HEK293 (cell line): Measurements from ENCODE around the gene TBX6.

ENCODE experiments used
- CTCF ChIA-PET: fragments of 350-600 bp; formaldehyde crosslinking; extraction: SDS; loops from one replicate; lab custom pipeline; 2021; ENCODE audit warnings: antibody characterized with exemption; lab: Yijun Ruan, JAX
- POLR2A ChIA-PET: fragments of 300-600 bp; formaldehyde crosslinking; extraction: SDS; loops from one replicate; lab custom pipeline; 2020; ENCODE audit warnings: antibody characterized with exemption, inconsistent platforms; lab: Yijun Ruan, JAX
- H3K27ac ChIP-seq: fragments of 200-500 bp; sonication (Bioruptor generic); 2 replicates; pipeline ENCODE4 v1.5.1; 2014; ENCODE audit warnings: low read depth, low read length, control low read depth, inconsistent platforms; ENCODE audit errors: extremely low read depth
- H3K36me3 ChIP-seq, 2 experiments: fragments of 200-500 bp in 1 of 2; sonication (Bioruptor generic) in 1 of 2; 1 replicate in 1 of 2; 2 replicates in 1 of 2; pipeline ENCODE4 v1.5.1; 2014 to 2017; ENCODE audit warnings: inconsistent platforms in 2 of 2, low read length in 2 of 2; ENCODE audit not compliant: control insufficient read depth in 2 of 2, insufficient read depth in 1 of 2
- H3K4me1 ChIP-seq: fragments of 200-500 bp; sonication (Bioruptor generic); 2 replicates; pipeline ENCODE4 v1.5.1; 2014; ENCODE audit warnings: mild to moderate bottlenecking, low read length, inconsistent platforms; ENCODE audit not compliant: control insufficient read depth, insufficient read depth
- H3K4me3 ChIP-seq: 2 replicates; pipeline ENCODE4 v1.5.1; 2011; ENCODE audit warnings: low read depth, mild to moderate bottlenecking, control low read depth, low read length, moderate library complexity
- H3K9me3 ChIP-seq: fragments of 200-500 bp; sonication (Bioruptor generic); 2 replicates; pipeline ENCODE4 v1.5.1; 2014; ENCODE audit warnings: low read depth, low read length, inconsistent platforms; ENCODE audit not compliant: control insufficient read depth, insufficient read depth
- GFI1B ChIP-seq: fragments of 450-650 bp; formaldehyde crosslinking; IDR thresholded peaks from 2 replicates; pipeline ENCODE4 v1.5.1; 2016; ENCODE audit warnings: missing biosample characterization, missing genetic modification characterization
- IKZF3 ChIP-seq: fragments of 450-650 bp; IDR thresholded peaks from 2 replicates; pipeline ENCODE4 v1.5.0; 2018; ENCODE audit warnings: missing biosample characterization, mild to moderate bottlenecking, missing genetic modification characterization, moderate library complexity
- KLF7 ChIP-seq: fragments of 450-650 bp; formaldehyde crosslinking; IDR thresholded peaks from 2 replicates; pipeline ENCODE4 v1.5.1; 2016; ENCODE audit warnings: missing biosample characterization, missing genetic modification characterization, borderline replicate concordance
- KLF8 ChIP-seq: fragments of 450-650 bp; formaldehyde crosslinking; IDR thresholded peaks from 2 replicates; pipeline ENCODE4 v1.5.1; 2016; ENCODE audit warnings: missing biosample characterization, missing genetic modification characterization
- REPIN1 ChIP-seq: fragments of 450-650 bp; formaldehyde crosslinking; IDR thresholded peaks from 2 replicates; pipeline ENCODE4 v1.5.1; 2017; ENCODE audit warnings: missing biosample characterization, missing genetic modification characterization, low read depth
- ZFP37 ChIP-seq: fragments of 450-650 bp; formaldehyde crosslinking; IDR thresholded peaks from 2 replicates; pipeline ENCODE4 v1.5.1; 2016; ENCODE audit warnings: missing biosample characterization, missing genetic modification characterization
- ZIC2 ChIP-seq: fragments of 450-650 bp; formaldehyde crosslinking; IDR thresholded peaks from 2 replicates; pipeline ENCODE4 v1.5.1; 2016; ENCODE audit warnings: missing biosample characterization, missing genetic modification characterization
- ZNF121 ChIP-seq: fragments of 450-650 bp; formaldehyde crosslinking; IDR thresholded peaks from 2 replicates; pipeline ENCODE4 v1.5.1; 2016; ENCODE audit warnings: missing biosample characterization, missing genetic modification characterization
- ZNF223 ChIP-seq: fragments of 450-650 bp; formaldehyde crosslinking; IDR thresholded peaks from 2 replicates; pipeline ENCODE4 v1.5.1; 2016; ENCODE audit warnings: missing biosample characterization, missing genetic modification characterization
- ZNF335 ChIP-seq: fragments of 450-650 bp; formaldehyde crosslinking; conservative IDR thresholded peaks from 2 replicates; pipeline ENCODE4 v1.5.1; 2016; ENCODE audit warnings: missing biosample characterization, missing genetic modification characterization
- ZNF391 ChIP-seq: fragments of 450-650 bp; formaldehyde crosslinking; IDR thresholded peaks from 2 replicates; pipeline ENCODE4 v1.5.1; 2016; ENCODE audit warnings: low read depth, missing biosample characterization, missing genetic modification characterization, borderline replicate concordance
- ZNF473 ChIP-seq: fragments of 450-650 bp; formaldehyde crosslinking; IDR thresholded peaks from 2 replicates; pipeline ENCODE4 v1.5.1; 2017; ENCODE audit warnings: missing biosample characterization, missing genetic modification characterization
- ZNF561 ChIP-seq: fragments of 450-650 bp; IDR thresholded peaks from 2 replicates; pipeline ENCODE4 v1.5.1; 2018; ENCODE audit warnings: missing biosample characterization, missing genetic modification characterization, borderline replicate concordance
- ZNF571 ChIP-seq: fragments of 450-650 bp; formaldehyde crosslinking; IDR thresholded peaks from 2 replicates; pipeline ENCODE4 v1.5.0; 2017; ENCODE audit warnings: missing biosample characterization, missing genetic modification characterization
- ZNF600 ChIP-seq: fragments of 450-650 bp; formaldehyde crosslinking; IDR thresholded peaks from 2 replicates; pipeline ENCODE4 v1.5.1; 2016; ENCODE audit warnings: missing biosample characterization, missing genetic modification characterization
- ZNF664 ChIP-seq: fragments of 450-650 bp; formaldehyde crosslinking; IDR thresholded peaks from 2 replicates; pipeline ENCODE4 v1.5.1; 2016; ENCODE audit warnings: missing biosample characterization, missing genetic modification characterization
- ZNF776 ChIP-seq: fragments of 450-650 bp; formaldehyde crosslinking; IDR thresholded peaks from 2 replicates; pipeline ENCODE4 v1.5.0; 2017; ENCODE audit warnings: missing biosample characterization, missing genetic modification characterization, borderline replicate concordance
- ZNF791 ChIP-seq: fragments of 450-650 bp; formaldehyde crosslinking; IDR thresholded peaks from 2 replicates; pipeline ENCODE4 v1.5.1; 2016; ENCODE audit warnings: missing biosample characterization, missing genetic modification characterization
- ZNF837 ChIP-seq: fragments of 450-650 bp; formaldehyde crosslinking; IDR thresholded peaks from 2 replicates; pipeline ENCODE4 v1.5.1; 2016; ENCODE audit warnings: missing biosample characterization, missing genetic modification characterization
- TF ChIP-seq, protein P1 (sequence below): fragments of 450-650 bp; formaldehyde crosslinking; IDR thresholded peaks from 2 replicates; pipeline ENCODE4 v1.5.1; 2016; ENCODE audit warnings: missing biosample characterization, missing genetic modification characterization
- TF ChIP-seq, protein P2 (sequence below): fragments of 450-650 bp; formaldehyde crosslinking; IDR thresholded peaks from 2 replicates; pipeline ENCODE4 v1.5.1; 2017; ENCODE audit warnings: missing biosample characterization, missing genetic modification characterization

Gene TBX6

DNA sequence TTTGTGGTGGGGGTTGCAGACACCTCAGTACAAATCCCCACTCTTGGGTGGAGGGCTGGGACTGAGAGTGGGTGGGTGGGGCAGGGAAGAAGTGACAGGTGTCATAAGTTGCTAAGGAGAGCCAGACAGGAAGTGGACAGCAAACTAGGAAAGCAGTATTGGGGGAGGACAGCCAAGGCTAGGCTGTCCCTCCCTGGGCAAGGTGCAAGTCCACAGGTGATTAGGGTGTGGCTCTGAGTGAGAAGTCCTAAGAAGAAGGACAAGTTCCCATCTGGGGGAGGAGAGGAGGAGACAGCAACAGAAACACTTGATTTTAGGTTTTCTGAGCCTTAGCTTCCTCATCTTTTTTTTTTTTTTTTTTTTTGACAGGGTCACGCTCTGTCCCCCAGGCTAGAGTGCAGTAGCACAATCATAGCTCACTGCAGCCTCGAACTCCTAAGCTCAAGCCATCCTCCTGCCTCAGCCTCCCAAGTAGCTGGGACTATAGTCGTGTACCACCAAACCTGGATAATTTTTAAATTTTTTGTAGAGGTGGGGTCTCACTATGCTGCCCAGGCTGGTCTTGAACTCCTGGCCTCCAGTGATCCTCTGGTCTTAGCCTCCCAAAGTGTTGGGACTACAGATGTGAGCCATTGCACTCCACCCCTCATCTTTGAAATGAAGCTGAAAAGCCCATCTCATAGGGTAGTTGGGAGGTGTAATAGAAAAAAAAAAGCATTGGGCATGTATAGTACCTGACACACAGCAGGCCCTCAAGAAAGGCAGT, 28.8 kb upstream of the TBX6 start:
- Histone ChIP-seq H3K36me3 (peaks cover 9 to 58% of the 10 kb centered on the region in 2 experiments; a peak in 2 of 3 replicates), H3K4me1 (no peaks in the 10 kb centered on the region; the same call in 1 of the 2 replicates), H3K9me3 (no peaks in the 10 kb centered on the region), H3K27ac (no peak overlapping the region), H3K4me3 (no peak overlapping the region)
- ChIA-PET CTCF (interaction anchor here (0.8 to 2.5 kb wide), 4 partner anchors 8 to 27 kb away, joined by 3 to 20 read pairs (median 5); partner anchors contain the start of gene GDPD3), POLR2A (interaction anchor here (0.7 to 1.4 kb wide), 2 partner anchors 29 to 59 kb away, joined by 3 to 4 read pairs; partner anchors contain the start of gene TBX6)
- TF ChIP-seq ZNF121 (tag by site-specific recombination) (peak; percentile 93), ZNF776 (tag by site-specific recombination) (no peak), ZNF791 (no peak), IKZF3 (tag by site-specific recombination) (no peak), KLF8 (tag by site-specific recombination) (0 out of 2 replicates have a peak, but pooled peaks have one; percentile 13), GFI1B (tag by site-specific recombination) (no peak), REPIN1 (tag by site-specific recombination) (no peak), ZNF571 (tag by site-specific recombination) (no peak)

DNA sequence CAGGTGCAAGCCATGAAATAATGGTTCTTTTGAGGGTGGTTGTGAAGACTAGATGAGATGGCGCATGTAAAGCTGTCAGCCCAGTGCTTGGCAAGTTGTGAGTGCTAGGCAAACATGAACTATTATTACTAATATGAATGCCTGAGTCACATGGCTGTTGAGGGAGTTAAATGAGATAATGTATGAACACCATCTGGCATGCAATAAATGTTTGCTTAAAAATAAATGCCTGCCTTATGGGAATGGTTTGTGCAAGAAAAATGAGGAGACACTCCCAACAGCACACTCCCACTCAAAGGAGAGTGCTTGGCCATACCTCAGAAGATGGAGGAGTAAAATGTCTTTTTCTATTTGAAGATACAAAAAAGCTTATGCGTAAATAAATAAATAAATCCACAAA, 27.7 kb upstream of the TBX6 start:
- ChIA-PET CTCF (interaction anchor here (1.0 kb wide), 1 partner anchor 16 kb away, joined by 5 read pairs; no protein-coding TSS in a partner anchor), POLR2A (interaction anchor here (1.4 kb wide), 1 partner anchor 28 kb away, joined by 3 read pairs; the partner anchor contains the start of gene TBX6)
- Histone ChIP-seq H3K36me3 (peaks cover 9 to 67% of the 10 kb centered on the region in 2 experiments; a peak in 2 of 3 replicates), H3K4me1 (no peaks in the 10 kb centered on the region; the same call in 1 of the 2 replicates), H3K27ac (no peak overlapping the region), H3K9me3 (no peaks in the 10 kb centered on the region), H3K4me3 (no peak overlapping the region)
- TF ChIP-seq ZNF473 (tag by site-specific recombination) (no peak), ZNF664 (peak; percentile 98)

DNA sequence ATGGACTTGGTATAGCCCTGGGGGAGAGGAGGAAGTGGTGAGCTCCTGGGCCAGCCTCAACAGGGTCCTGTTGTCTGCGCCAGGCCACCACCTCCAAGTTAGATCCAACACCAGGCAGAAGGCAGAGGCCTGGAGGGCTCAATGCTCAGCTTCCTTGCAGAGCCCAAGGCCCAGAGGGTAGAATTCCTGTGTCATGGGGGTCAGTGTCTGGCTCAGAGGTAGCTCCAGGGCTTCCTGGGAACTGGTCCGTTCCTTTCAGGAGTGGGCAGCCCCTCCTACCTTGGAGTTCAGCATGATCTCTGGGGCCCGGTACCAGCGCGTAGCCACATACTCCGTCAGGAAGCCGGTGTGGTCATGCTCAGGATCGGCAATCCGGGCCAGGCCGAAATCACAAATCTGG, 26.0 kb upstream of the TBX6 start:
- Histone ChIP-seq H3K36me3 (peaks cover 9 to 82% of the 10 kb centered on the region in 2 experiments; a peak in 2 of 3 replicates), H3K4me3 (no peak overlapping the region), H3K9me3 (no peaks in the 10 kb centered on the region)
- POLR2A ChIA-PET = interaction anchor here (0.6 to 1.0 kb wide), 3 partner anchors 53 to 300 kb away, joined by 3 read pairs; partner anchors contain the start of gene ALDOA
- TF ChIP-seq ZNF335 (tag by site-specific recombination) (no peak), ZIC2 (no peak), ZNF561 (no peak), ZNF600 (tag by site-specific recombination) (no peak), KLF7 (no peak), ZNF223 (tag by site-specific recombination) (no peak), ZNF391 (tag by site-specific recombination) (no peak), ZFP37 (tag by site-specific recombination) (no peak), ZNF837 (no peak)
- TF ChIP-seq, protein P1, sequence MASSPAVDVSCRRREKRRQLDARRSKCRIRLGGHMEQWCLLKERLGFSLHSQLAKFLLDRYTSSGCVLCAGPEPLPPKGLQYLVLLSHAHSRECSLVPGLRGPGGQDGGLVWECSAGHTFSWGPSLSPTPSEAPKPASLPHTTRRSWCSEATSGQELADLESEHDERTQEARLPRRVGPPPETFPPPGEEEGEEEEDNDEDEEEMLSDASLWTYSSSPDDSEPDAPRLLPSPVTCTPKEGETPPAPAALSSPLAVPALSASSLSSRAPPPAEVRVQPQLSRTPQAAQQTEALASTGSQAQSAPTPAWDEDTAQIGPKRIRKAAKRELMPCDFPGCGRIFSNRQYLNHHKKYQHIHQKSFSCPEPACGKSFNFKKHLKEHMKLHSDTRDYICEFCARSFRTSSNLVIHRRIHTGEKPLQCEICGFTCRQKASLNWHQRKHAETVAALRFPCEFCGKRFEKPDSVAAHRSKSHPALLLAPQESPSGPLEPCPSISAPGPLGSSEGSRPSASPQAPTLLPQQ (tag by site-specific recombination) = no peak
- TF ChIP-seq, protein P2, sequence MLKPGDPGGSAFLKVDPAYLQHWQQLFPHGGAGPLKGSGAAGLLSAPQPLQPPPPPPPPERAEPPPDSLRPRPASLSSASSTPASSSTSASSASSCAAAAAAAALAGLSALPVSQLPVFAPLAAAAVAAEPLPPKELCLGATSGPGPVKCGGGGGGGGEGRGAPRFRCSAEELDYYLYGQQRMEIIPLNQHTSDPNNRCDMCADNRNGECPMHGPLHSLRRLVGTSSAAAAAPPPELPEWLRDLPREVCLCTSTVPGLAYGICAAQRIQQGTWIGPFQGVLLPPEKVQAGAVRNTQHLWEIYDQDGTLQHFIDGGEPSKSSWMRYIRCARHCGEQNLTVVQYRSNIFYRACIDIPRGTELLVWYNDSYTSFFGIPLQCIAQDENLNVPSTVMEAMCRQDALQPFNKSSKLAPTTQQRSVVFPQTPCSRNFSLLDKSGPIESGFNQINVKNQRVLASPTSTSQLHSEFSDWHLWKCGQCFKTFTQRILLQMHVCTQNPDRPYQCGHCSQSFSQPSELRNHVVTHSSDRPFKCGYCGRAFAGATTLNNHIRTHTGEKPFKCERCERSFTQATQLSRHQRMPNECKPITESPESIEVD = no peak
- TF ChIP-seq, all 188 proteins: peak for 0
- CTCF ChIA-PET = interaction anchor here (0.5 kb wide), 1 partner anchor 44 kb away, joined by 3 read pairs; no protein-coding TSS in a partner anchor
- no peaks in the 10 kb centered on the region for H3K4me1 ChIP-seq
- no peak overlapping the region for H3K27ac ChIP-seq
